CD14-positive monocyte (primary cell): Measurements from ENCODE around the gene DDX43. TPM values are rescaled to one million over a fixed set of nuclear protein-coding genes. Genes with fewer than 3 reads are reported as not detected.
A peak's percentile ranks its signal among the peaks of the same experiment; 100 is the strongest.

ENCODE experiments used
- DNase-seq, 3 donors: peaks; one replicate each; pipeline ENCODE4 v3.0.0-alpha.2; 2011 to 2022
- H2AFZ ChIP-seq: 2 replicates; pipeline ENCODE4 v1.6.0; 2012; ENCODE audit warnings: mild to moderate bottlenecking, low read depth, low read length, inconsistent platforms; ENCODE audit not compliant: insufficient read depth, poor library complexity, severe bottlenecking
- H3K27ac ChIP-seq, 2 donors: 1 replicate in 1 of 2; 2 replicates in 1 of 2; pipeline ENCODE4 v1.5.1; 2012 to 2013; ENCODE audit warnings: low read length in 2 of 2, control low read depth in 1 of 2, inconsistent platforms in 1 of 2, low read depth in 1 of 2, mild to moderate bottlenecking in 1 of 2
- H3K27me3 ChIP-seq, 2 donors: one replicate each; pipeline versions ENCODE4 v1.6.0 to v1.6.1; 2011 to 2013; ENCODE audit warnings: low read length in 2 of 2; ENCODE audit not compliant: control insufficient read depth in 2 of 2, insufficient read depth in 2 of 2
- H3K36me3 ChIP-seq, 2 donors: replicated peaks in 1 of 2; 1 replicate in 1 of 2; 2 replicates in 1 of 2; pipeline versions ENCODE4 v1.5.1 to v1.6.1; 2012 to 2013; ENCODE audit warnings: low read length in 2 of 2, control low read depth in 1 of 2, inconsistent platforms in 1 of 2, mild to moderate bottlenecking in 1 of 2; ENCODE audit not compliant: insufficient read depth in 2 of 2, control insufficient read depth in 1 of 2
- H3K4me1 ChIP-seq, 2 donors: 1 replicate in 1 of 2; 2 replicates in 1 of 2; pipeline versions ENCODE4 v1.5.1 to v1.6.1; 2012 to 2013; ENCODE audit warnings: low read length in 2 of 2, control low read depth in 1 of 2, inconsistent platforms in 1 of 2, mild to moderate bottlenecking in 1 of 2, moderate library complexity in 1 of 2; ENCODE audit not compliant: insufficient read depth in 2 of 2, control insufficient read depth in 1 of 2
- H3K4me2 ChIP-seq: replicated peaks from 2 replicates; pipeline ENCODE3; 2012; ENCODE audit warnings: low read length, moderate library complexity, mild to moderate bottlenecking; ENCODE audit not compliant: poor library complexity, severe bottlenecking; ENCODE audit errors: extremely low read depth
- H3K4me3 ChIP-seq, 3 experiments: fragments of 200-600 bp in 1 of 3; sonication (generic) in 1 of 3; replicated peaks in 1 of 3; 1 replicate in 2 of 3; 2 replicates in 1 of 3; pipeline ENCODE4 v1.5.1; 2011 to 2013; ENCODE audit warnings: low read length in 3 of 3, mild to moderate bottlenecking in 3 of 3, control low read depth in 2 of 3, low read depth in 2 of 3, inconsistent platforms in 1 of 3, moderate library complexity in 1 of 3
- H3K79me2 ChIP-seq: 2 replicates; pipeline ENCODE4 v1.6.0; 2012; ENCODE audit warnings: mild to moderate bottlenecking, control low read depth, inconsistent platforms, low read length, moderate library complexity; ENCODE audit not compliant: insufficient read depth
- H3K9ac ChIP-seq: 2 replicates; pipeline ENCODE4 v1.6.0; 2017; ENCODE audit warnings: low read length, mild to moderate bottlenecking; ENCODE audit not compliant: insufficient read depth, poor library complexity, severe bottlenecking
- H3K9me3 ChIP-seq, 2 donors: replicated peaks in 1 of 2; 1 replicate in 1 of 2; 2 replicates in 1 of 2; pipeline versions ENCODE4 v1.5.1 to v1.6.1; 2012 to 2013; ENCODE audit warnings: low read length in 2 of 2, control low read depth in 1 of 2; ENCODE audit not compliant: control insufficient read depth in 1 of 2, insufficient read depth in 1 of 2
- H4K20me1 ChIP-seq: 2 replicates; pipeline ENCODE4 v1.6.0; 2012; ENCODE audit warnings: mild to moderate bottlenecking, low read length, control low read depth, moderate library complexity; ENCODE audit not compliant: insufficient read depth
- H3K27ac Mint-ChIP-seq, 7 donors: one replicate each; pipeline ENCODE4 v1.8.0; 2020; ENCODE audit warnings: mild to moderate bottlenecking in 7 of 7, mixed read lengths in 7 of 7, moderate library complexity in 6 of 7, inconsistent platforms in 2 of 7
- H3K27me3 Mint-ChIP-seq, 3 donors: one replicate each; pipeline ENCODE4 v1.8.0; 2021 to 2022; ENCODE audit warnings: low read depth in 3 of 3, mild to moderate bottlenecking in 3 of 3, mixed read lengths in 3 of 3, moderate library complexity in 3 of 3, inconsistent platforms in 1 of 3
- H3K36me3 Mint-ChIP-seq, 2 donors: one replicate each; pipeline ENCODE4 v1.8.0; 2020; ENCODE audit warnings: mixed read lengths in 2 of 2, inconsistent platforms in 1 of 2, mild to moderate bottlenecking in 1 of 2
- H3K4me1 Mint-ChIP-seq: one replicate; pipeline ENCODE4 v1.8.0; 2020; ENCODE audit warnings: mild to moderate bottlenecking, mixed read lengths
- H3K4me3 Mint-ChIP-seq, 2 donors: one replicate each; pipeline ENCODE4 v1.8.0; 2020; ENCODE audit warnings: mild to moderate bottlenecking in 2 of 2, mixed read lengths in 2 of 2, moderate library complexity in 1 of 2
- H3K9me3 Mint-ChIP-seq, 7 donors: one replicate each; pipeline ENCODE4 v1.8.0; 2020 to 2022; ENCODE audit warnings: mixed read lengths in 7 of 7, mild to moderate bottlenecking in 6 of 7, moderate library complexity in 6 of 7, inconsistent platforms in 2 of 7
- WGBS: methylation state at CpG from one replicate; pipeline ENCODE4 v1.1.5; 2013; ENCODE audit warnings: missing lambda C conversion rate; ENCODE audit not compliant: insufficient coverage; 5-methylcytosine and 5-hydroxymethylcytosine counted together
- intact Hi-C, 2 donors: fragments of 100-400 bp; cut with micrococcal nuclease; formaldehyde crosslinking; loops; one replicate each; pipeline versions ENCODE4 v1.15.0 to v1.15.1; 2023
- polyA plus RNA-seq, 3 donors: library from polyadenylated mRNA; depleted of rRNA in 1 of 3; unstranded in 2 of 3; stranded (reverse) in 1 of 3; fragments of 300-500 nt in 2 of 3; fragments of >200 nt in 1 of 3; fragmentation: Illumina TruSeq in 2 of 3; gene quantifications; 1 replicate in 2 of 3; 2 replicates in 1 of 3; pipeline ENCODE4 v1.2.3, GENCODE V29; 2012 to 2021
- TF ChIP-seq, protein P1 (sequence below): fragments of 200-600 bp; IDR thresholded peaks from one replicate; pipeline ENCODE4 v1.8.0; 2022; ENCODE audit warnings: antibody characterized with exemption, mild to moderate bottlenecking

DDX43 gene
- polyA plus RNA-seq, 3 donors = 0.23 to 1.0 TPM; not detected in 1

DNA sequence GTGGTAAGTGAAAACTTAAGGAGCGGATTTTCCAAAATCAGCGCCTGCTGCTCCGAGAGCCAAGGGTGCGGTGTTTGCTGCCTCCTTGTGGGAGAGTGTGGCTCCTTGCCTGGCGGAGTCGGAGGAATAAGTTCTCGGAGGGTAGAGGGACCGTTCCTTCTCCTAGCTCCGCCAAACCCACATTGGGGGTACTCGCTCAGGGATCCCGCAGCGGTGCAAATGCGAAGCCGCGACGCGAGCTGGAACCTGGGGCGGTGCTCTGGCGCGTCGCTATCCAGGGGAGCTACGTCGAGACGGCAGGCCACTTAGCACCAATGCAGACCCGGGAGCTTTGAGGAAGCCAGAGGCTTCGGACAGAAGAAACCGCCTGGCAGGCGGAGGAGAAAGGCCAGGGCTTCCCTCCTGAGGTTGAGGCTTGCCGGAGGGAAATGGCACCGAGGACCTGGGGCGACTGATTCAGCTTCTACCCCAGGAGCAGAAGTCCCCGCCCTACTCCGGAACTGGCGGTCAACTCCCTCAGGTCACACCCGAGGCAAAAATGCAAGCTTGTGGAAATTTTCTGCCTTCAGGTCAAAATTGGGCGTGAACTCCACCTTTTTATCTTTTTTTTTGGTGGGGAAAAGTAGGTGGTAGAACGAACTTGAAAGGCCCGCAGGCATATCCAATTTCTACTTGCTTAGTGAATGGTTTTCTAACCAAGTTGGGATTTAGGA lies 5.7 kb upstream of the DDX43 start:
- 1% methylated on average over 31 of the region's 38 CpGs for WGBS
- intact Hi-C loops = no loop called here
- Mint-ChIP-seq H3K36me3 (no peaks in the 10 kb centered on the region), H3K9me3 (no peaks in the 10 kb centered on the region), H3K27me3 (peaks cover 0 to 11% (median 0%) of the 10 kb centered on the region in 3 donors), H3K4me1 (peaks cover 17% of the 10 kb centered on the region), H3K27ac (peak overlapping the region; percentile 37 to 84 (median 67)), H3K4me3 (peak overlapping the region; percentile 82 to 93)
- Histone ChIP-seq H3K9ac (peak overlapping the region; percentile 73), H3K4me2 (peak overlapping the region; percentile 91), H4K20me1 (no peaks in the 10 kb centered on the region), H3K4me3 (peak overlapping the region; percentile 48 to 80 (median 50)), H3K36me3 (no peaks in the 10 kb centered on the region), H3K27me3 (no peaks in the 10 kb centered on the region), H3K9me3 (no peaks in the 10 kb centered on the region), H3K79me2 (no peaks in the 10 kb centered on the region), H2AFZ (peak overlapping the region; percentile 95), H3K4me1 (peaks cover 8 to 12% of the 10 kb centered on the region in 2 donors), H3K27ac (peak overlapping the region; percentile 44 to 82)
- peak; percentile 53 to 71 (median 68) for DNase-seq
- TF ChIP-seq, protein P1, sequence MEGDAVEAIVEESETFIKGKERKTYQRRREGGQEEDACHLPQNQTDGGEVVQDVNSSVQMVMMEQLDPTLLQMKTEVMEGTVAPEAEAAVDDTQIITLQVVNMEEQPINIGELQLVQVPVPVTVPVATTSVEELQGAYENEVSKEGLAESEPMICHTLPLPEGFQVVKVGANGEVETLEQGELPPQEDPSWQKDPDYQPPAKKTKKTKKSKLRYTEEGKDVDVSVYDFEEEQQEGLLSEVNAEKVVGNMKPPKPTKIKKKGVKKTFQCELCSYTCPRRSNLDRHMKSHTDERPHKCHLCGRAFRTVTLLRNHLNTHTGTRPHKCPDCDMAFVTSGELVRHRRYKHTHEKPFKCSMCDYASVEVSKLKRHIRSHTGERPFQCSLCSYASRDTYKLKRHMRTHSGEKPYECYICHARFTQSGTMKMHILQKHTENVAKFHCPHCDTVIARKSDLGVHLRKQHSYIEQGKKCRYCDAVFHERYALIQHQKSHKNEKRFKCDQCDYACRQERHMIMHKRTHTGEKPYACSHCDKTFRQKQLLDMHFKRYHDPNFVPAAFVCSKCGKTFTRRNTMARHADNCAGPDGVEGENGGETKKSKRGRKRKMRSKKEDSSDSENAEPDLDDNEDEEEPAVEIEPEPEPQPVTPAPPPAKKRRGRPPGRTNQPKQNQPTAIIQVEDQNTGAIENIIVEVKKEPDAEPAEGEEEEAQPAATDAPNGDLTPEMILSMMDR = peak; percentile 53

DNA sequence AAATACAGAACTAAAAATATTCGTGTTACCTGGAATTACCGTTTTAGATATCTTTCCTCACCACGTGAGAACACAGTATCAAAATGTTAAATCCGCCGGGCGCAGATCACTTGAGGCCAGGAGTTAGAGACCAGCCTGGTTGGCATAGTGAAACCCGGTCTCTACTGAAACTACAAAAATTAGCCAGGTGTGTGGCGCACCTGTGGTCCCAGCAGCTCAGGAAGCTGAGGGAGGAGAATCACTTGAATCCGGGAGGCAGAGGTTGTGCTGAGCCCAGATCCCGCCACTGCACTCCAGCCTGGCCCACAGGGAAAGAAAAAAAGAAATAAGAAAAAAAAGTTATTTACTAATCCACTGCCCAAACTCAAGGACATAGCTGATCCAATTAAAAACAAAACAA lies 4.8 kb upstream of the DDX43 start:
- Mint-ChIP-seq H3K36me3 (no peaks in the 10 kb centered on the region), H3K9me3 (peaks cover 0 to 4% (median 3%) of the 10 kb centered on the region in 7 donors), H3K27me3 (peaks cover 0 to 11% (median 0%) of the 10 kb centered on the region in 3 donors), H3K4me3 (no peak overlapping the region), H3K4me1 (peaks cover 19% of the 10 kb centered on the region), H3K27ac (no peak overlapping the region)
- Histone ChIP-seq H3K79me2 (no peaks in the 10 kb centered on the region), H3K36me3 (no peaks in the 10 kb centered on the region), H3K4me1 (peaks cover 8 to 12% of the 10 kb centered on the region in 2 donors), H3K4me2 (no peak overlapping the region), H3K27me3 (no peaks in the 10 kb centered on the region), H3K9ac (no peak overlapping the region), H2AFZ (no peak overlapping the region), H3K4me3 (no peak overlapping the region), H3K9me3 (peaks cover 0 to 6% of the 10 kb centered on the region in 2 donors), H3K27ac (no peak overlapping the region), H4K20me1 (no peaks in the 10 kb centered on the region)
- WGBS = 98% methylated on average over 5 of the region's 10 CpGs
- intact Hi-C loops = no loop called here
- TF ChIP-seq, protein P1 = no peak
- DNase-seq = no peak
